IPS DF 4.7 (cell line): ENCODE data around the gene TRIM15.
"Not testable (repeated sequence)": the region's sequence is repeated elsewhere in the genome, so short reads cannot be mapped to it uniquely, and the experiment has no call there.

Experiments
- DNase-seq: peaks from one replicate; pipeline ENCODE4 v3.0.0-alpha.2; 2013; ENCODE audit warnings: low spot score; ENCODE audit errors: extremely low read depth

TRIM15 gene

DNA sequence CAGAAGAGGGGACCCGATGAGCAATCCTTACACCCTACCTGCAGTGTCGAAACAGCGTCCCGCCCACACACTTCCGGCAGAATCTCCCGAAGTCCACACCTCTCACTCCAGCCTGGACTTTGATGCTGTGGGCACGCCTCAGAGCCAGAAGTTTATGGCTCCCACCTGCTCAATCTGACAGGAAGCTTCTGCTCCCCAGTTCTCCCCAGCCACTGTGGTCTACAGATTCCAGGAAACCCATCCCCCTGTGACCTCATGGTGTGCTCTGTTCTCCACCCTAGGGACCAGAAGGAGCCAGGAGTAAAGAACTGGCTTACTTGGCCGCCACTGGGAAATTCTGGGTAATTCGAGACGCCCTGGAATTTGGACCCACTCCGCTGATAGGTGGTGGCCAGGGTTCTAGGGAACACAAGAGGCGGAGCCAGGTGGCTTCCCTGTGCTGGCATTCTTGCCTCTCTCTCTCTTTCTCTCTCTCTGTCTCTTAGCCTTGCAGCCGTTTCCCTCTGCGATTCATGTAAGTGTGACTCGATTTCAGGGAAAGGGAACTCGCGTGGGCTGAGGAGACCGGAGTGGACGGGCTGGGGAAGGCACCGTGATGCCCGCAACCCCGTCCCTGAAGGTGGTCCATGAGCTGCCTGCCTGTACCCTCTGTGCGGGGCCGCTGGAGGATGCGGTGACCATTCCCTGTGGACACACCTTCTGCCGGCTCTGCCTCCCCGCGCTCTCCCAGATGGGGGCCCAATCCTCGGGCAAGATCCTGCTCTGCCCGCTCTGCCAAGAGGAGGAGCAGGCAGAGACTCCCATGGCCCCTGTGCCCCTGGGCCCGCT, at the start of gene TRIM15:
TRIM15 (plus strand) TSS at position 457 of the 828 bp plus-strand sequence; CDS start at position 596, 139 bp downstream.
- no peak for DNase-seq

DNA sequence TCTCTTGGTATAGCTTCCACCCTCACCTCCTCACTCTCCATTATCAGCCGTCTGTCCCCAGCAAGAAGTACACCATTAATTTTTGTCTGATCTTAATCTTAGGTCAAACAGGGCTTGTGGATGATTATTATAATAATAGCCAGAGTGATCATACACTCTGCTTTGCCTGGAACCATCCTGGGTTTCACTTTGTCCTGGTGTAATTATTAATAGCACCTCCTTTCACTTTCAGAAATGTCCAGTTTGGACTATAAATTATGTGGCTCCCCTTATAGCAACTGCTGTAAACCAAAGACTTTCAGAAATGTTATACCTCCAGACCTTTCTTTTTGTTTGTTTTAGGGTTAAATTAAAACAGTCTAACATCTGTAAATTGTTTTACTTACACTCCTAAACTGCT, 49.5 kb upstream of the TRIM15 start:
- DNase-seq: no peak

DNA sequence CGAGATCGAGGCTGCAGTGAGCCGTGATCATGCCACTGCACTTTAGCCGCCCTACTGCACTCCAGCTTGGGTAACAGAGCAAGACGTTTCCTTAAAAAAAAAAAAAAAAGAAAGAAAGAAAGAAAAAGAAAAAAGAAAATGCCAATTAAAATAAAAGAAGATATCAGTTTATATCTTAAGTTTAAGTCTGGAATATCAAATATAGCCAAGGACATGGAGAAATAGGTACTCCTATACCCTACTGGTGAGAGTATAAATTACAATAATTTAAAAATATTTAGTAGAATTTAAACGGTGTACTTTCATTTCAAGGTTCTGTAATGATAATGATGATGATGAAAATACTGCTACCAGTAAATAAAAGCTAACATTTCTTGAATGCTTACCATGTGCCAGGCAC, 46.6 kb upstream of the TRIM15 start:
- DNase-seq: no peak

DNA sequence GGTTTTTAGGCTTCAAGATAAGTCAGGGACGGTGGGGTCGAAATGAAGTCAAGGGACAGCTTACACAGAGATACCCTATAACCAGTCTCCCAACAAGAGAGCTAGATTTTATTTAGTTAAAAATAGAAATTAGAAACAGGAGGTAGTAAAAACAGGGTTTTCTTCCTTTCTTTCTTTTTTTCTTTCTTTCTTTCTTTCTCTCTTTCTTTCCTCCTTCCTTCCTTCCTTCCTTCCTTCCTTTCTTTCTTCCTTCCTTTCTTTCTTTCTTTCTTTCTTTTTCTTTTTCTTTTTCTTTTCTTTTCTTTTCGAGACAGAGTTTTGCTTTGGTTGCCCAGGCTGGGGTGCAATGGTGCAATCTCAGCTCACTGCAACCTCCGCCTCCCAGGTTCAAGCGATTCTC, 44.7 kb upstream of the TRIM15 start:
- not testable (repeated sequence) for DNase-seq

DNA sequence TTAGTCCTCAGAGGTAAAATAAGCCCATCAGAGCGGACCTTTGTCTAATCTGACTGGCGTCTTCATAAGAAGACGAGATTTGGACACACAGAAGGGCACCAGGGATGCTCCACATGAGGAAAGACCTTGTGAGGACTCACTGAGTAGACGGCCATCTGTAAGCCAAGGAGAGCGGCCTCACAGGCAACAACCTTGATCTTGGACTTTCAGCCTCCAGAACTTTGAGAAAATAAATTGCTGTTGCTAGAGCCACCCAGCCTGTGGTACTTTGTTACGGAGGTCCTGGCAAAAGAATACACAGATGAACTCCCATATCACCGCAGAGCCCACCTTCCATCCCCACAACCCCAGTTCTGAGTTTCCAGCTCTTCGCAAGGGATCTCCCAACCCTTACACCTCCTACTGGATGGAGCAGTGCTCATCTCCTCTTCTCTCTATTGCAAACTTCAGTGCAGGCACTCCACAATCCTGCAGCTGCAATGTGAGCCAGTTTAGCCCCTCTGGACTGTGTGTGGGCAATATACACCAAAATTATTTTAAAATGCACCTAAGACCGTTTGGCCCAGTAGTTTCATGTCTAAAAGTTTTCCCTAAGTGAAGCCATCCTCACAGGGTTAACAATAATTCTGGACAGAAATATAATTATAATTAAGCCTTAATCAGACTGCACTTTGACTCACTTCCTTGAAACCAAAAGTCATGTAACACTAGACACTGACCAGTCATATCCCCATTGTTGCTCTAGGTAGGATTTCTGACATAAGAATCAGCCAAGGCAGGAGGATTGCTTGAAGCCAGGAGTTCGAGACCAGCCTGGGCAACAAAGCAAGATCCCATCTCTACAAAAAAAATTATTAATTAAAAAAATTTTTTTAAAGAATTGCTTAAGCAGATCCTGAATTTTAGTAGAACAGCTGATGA, 41.6 kb upstream of the TRIM15 start:
- DNase-seq: no peak

DNA sequence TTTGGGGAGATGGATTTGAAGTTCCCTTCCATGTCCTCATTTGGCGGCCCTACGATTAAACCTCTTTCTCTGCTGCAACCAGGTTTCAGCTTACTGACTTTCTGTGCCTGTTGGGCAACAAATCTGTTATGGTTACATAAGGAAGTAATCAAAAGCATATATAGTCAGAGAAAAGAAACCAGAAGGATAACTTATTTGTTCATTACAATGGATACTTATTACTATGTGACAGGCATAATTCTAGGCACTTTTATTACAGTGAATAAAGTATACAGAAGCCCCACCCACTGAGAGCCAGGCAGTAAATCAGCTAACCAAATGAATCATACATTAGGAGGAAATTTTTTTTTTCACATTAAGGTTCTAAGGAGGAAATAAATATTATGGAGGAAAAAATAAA, 40.8 kb upstream of the TRIM15 start:
- no peak for DNase-seq

DNA sequence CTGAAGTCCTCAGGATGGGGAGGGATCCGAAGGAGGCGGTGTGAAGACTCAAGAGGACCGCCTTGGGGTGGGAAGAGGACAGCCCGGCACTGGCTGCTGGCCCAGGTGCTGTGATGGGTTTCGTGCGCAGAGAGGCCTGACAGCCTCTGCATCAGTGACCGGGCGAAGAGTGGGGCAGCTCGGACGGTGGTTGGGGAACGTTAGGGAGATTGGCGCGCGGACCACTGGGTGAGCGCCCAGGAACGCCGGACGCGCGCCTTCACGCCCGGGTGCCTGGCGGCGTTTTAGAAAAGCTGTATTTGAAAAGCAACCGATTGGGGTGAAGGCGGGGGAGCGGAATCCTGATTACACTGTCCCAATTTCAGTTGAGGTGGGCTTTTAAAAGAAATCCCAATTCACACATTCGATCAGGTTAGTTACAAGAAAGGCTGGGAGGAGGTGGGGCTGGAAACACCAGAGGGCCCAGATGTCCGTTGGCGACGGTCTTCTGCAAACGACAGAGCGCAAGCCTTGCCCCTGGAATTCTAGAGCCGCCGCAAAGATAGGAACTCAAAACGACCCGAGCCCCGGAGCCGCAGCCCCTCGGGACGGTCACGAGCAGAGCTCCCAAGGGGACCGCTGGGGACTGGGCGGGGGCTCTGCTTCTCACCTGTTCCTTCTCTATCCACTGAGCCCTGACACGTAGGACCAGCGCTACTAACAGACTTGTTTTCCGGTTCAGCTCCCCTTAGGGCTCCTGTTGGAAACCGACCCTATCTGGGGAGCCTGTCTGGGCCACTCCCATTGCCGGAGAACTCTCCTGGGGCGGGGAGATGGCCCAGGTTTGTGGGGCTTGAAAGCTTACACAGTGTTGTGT, 35.9 kb upstream of the TRIM15 start:
- DNase-seq: no peak

DNA sequence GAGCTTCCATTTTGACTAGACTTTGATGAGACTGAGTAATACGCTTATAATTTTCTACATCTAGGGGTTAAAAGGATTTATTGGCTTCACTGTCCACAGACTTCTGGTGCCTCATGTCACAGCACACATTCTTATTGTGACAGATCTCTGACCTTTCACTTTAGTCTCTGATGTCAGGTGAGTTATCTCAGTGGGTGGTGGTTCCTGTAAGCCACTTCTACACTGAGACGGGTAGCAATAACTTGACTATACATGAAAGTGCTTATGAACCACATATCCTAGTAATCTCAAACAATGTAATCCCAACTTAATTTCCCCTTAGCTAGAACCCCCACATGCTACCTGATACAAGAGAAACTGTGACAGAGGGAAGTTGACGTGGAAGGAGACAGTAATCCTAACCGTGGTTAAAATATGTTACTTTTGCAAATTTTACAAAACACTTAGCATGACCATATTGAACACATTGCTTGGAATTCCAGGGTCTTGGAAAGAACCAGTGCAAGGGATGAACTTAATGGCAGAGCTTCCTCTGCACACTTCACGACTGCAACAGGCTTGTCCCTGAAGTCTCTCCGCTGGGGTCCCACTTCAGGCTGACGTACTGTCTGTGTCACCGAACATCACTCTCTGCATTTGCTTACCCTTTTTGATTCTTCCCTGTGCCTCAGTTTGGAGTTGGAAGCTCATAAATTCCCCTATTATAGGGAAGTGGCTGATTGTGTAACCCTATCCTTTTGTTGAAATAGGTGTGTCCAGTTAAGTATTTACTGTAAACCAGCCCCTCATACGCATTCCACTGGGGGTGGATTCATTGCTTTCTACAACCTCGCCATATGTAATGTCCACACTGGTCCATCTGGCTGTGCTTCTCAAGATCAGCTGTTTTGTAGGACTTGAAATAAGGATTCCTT, 33.8 kb upstream of the TRIM15 start:
- no peak for DNase-seq

DNA sequence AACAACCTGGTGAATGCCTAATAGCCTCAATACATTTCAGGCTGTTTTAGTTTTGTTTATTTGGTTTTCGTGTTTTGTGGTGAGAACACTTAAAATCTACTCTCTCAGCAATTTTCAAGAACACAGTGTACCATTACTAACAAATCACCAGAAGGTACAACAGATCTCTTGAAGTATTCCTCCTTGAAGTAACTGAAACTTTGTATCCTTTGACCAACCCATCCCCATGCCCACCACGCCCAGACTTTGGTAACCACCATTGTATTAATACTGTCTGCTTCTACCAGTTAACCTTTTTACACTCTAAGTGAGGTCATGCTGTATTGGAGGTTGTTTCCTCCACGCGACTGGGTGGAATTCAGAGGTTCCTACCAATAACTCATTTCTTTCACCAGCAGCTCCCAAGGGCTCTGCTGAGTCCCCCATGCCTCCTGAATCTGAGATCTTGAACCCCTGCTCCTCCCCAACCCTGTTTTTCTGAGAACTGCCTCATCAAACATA, 33.1 kb upstream of the TRIM15 start:
- DNase-seq: no peak

DNA sequence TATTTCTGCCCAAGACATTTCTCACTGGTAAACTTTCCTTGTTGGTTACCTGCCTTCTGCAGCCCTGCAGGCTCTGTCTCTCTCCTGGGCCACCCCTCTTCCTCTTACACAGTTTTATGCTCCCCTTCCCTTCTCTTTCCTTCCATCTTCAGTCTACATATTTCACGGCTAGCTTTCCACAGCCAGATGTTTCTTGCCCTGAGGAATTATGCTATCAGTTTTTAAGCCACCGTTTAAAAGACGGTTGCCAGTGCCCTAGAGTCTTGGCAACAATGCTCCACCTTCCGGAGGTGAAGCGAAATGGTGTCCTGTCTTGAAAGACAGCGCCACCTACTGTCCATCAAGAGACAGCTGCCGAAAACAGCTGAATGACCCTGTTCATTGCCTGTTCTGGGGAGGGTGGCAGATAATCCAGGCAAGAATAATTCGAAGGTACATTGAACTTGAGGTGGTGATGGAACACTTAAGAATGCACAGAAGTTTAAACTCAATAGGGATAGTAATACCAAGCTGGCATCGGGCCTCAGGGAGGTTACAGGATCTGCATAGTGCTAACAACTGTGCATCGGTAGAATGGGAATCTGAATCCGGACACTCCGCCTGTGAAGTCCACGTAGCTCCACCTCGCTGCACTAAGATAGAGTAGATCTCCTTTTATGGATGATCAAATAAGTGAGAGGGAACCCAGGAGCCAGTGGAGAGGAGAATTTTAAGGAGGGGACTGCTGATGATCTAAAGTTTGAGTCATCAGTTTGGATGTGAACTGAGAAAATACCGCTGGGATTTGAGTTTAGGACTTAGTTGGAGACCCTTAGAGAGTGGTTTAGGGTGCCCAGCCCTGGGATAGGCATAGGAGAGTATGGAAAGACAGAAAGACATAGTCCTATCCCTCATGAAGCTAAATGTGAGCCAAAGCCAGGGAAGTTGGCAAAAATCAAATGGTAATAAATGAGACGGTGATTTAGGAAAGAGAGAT, 32.2 kb upstream of the TRIM15 start:
- no peak for DNase-seq

DNA sequence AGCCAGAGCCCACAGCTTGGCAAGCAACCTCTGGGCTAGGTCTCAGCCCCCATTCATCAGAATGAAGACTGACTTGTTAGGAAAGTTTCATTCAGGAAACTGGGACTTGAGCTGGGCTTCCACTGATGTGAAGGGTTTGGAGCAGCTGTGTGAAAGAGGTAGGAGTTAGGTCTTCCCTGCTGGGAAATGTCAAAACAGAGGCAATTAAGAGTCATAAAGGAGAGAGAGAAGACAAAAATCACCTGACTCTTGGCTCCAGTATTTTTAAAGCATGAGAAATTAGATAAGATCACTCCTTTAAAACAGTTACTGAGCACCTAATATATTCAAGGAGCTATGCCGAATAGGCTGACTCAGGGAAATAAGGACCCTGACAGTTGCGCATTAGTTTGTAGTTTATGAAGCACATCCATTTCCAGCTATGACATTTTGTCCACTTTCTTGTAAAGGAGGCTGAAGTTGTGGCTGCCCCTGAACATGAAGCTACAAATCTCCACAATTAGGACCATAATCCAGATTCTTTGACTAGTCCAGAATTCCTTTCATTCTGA, 31.3 kb upstream of the TRIM15 start:
- DNase-seq: no peak

DNA sequence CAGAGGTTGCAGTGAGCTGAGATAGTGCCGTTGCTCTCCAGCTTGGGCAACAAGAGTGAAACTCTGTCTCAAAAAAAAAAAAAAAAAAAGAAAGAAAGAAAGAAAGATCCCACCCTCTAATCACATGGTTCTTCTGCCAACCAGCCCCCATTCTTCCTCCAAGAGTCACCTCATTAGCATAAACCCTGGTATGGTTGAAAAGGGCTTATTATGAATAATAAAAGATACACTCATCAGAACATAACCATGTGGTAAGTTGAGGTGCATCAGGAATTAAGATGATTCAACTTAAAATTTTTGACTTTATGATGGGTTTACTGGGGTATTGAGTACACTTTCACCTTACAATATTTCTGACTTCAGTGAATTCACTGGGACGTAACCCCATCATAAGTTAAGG, 28.2 kb upstream of the TRIM15 start:
- no peak for DNase-seq

DNA sequence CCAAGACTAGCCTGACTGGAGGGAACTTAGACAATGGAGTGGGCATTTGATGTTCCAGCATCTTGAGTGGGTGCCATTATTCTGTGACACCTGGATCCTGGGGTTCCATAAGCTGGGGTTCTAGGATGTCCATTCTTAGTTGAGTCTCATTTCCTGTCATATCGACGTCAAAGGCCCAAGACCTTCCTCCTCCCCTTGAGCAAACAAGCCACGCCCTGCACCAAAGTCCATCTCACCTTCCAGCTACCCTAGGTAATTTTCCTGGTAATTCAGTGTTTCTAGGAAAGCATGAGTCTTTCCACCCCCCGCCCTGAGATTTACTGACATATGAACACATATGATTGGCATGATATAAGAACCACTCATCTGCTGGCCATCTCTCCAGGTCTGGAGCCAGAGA, 27.6 kb upstream of the TRIM15 start, which contains the start of gene TRIM40:
TRIM40 (plus strand) TSS at position 384 of the 400 bp plus-strand sequence. CDS start 897 bp downstream, outside the sequence.
- no peak for DNase-seq

DNA sequence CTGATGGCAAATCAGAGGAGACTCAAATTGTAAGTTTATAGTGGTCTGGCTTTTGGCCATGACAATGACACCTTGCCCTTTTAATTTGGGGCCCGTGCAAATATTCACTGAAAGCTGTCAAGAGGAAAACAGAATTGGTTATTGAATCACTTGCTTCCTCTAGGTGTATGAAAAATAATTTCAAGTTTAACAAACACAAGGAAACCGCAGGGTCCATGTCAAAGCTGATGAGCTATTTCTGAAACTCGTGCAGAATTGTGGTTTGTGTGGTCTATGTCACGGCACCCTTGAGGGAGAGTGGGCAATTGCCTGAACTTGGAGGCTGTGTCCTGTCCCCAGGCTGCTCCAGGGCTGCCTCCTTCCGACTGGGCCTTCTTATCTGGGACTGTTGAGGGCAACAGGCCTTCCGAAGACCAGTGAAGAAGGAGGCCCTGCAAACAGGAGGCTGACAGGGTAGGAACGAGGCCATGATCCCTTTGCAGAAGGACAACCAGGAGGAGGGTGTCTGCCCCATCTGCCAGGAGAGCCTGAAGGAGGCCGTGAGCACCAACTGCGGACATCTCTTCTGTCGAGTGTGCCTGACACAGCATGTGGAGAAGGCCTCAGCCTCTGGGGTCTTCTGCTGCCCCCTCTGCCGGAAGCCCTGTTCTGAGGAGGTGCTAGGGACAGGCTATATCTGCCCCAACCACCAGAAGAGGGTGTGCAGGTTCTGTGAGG, 26.6 kb upstream of the TRIM15 start:
- no peak for DNase-seq

DNA sequence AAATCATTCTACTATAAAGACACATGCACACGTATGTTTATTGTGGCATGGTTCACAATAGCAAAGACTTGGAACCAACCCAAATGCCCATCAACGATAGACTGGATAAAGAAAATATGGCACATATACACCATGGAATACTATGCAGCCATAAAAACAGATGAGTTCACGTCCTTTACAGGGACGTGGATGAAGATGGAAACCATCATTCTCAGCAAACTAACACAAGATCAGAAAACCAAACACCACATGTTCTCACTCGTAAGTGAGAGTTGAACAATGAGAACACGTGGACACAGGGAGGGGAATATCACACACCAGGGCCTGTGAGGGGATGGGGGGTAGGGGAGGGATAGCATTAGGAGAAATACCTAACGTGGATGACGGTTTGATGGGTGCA, 23.1 kb upstream of the TRIM15 start:
- not testable (repeated sequence) for DNase-seq

DNA sequence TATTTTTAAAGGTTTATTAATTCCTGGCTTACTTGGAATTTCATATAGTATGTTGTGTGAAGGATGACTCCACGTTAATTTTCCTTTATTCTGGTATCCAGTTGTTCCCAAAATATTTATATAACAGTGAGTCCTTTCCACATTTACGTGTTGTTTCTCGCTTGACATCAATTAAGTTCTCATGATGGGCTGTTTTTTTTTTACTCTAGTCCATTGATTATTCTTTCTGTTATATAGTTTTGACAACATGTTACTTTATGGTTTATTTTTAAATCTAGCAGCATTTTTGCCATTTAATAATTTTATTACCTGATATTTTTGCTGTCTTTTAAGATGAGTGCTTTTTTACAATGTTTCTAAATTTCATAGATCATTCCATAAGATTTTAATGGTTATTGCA, 20.7 kb upstream of the TRIM15 start:
- no peak for DNase-seq

DNA sequence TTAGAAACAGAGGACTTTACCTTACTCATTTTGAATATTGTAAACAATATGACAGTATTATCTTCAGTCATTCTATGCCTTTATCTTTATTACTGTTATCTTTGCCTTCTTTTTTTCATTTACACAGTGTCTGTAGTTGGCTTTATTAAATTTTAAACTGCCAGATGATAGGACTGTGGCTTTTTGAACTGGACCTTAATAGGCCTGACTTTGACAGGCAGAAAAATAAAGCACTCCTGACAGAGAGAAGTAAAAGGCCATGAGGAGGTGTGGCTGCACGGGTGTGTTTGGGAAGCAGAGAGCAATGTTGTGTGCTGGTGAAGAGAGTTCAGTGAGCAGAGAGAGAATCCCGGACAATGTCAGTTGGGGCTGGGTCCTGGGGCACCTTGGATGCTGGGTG, 19.6 kb upstream of the TRIM15 start:
- DNase-seq: no peak

DNA sequence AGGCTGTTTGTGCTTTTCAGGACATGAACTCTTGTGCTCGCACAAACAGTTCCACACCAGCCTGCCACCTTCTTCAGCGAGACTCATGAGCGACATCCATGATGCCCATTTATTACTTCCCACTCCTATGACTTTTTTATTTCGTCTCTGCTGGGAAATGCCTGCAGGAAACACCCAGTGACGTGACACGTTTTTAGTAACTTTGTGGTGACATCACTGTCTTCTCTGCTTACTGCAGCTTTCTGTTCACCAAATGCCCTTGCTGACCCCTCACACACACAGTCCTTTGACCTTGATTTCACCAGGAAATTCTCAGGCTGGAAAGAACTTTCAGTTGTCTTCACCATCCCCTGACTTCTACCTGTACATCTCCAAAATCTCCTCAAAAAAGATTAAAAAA, 18.5 kb upstream of the TRIM15 start:
- no peak for DNase-seq
